ENCODE measurements around the gene PCCA.
"Not testable (repeated sequence)": the region's sequence is repeated elsewhere in the genome, so short reads cannot be mapped to it uniquely, and the experiment has no call there.

The PCCA gene

GRCh38 chr13:100245104-100245503 lies 156.2 kb downstream of the PCCA start:
- no peak for DNase-seq

GRCh38 chr13:100247937-100248336 lies 159.0 kb downstream of the PCCA start:
- no peak for DNase-seq

- DNase-seq, result no peak
These were observed 165.1 kb downstream of the PCCA start for GRCh38 chr13:100254002-100254401.

- DNase-seq, result no peak
These were observed 173.5 kb downstream of the PCCA start for GRCh38 chr13:100262404-100262803.

- no peak for DNase-seq
These were observed 177.1 kb downstream of the PCCA start for GRCh38 chr13:100266026-100266425.

- DNase-seq, result peak in 11 of 14 donors; percentile 9 to 64 (median 39)
These were observed 180.9 kb downstream of the PCCA start for GRCh38 chr13:100269837-100270236.

- no peak for DNase-seq
These were observed 184.2 kb downstream of the PCCA start for GRCh38 chr13:100273138-100273537.

- DNase-seq, result no peak
These were observed 184.7 kb downstream of the PCCA start for GRCh38 chr13:100273552-100273951.

GRCh38 chr13:100274942-100275506 lies 186.1 kb downstream of the PCCA start:
- no peak for DNase-seq

GRCh38 chr13:100275746-100276145 lies 186.9 kb downstream of the PCCA start:
- DNase-seq, result no peak

- no peak for DNase-seq
These were observed 191.8 kb downstream of the PCCA start for GRCh38 chr13:100280681-100281080.

- not testable (repeated sequence) for DNase-seq
These were observed 193.4 kb downstream of the PCCA start for GRCh38 chr13:100282306-100282705.

GRCh38 chr13:100290165-100290801 lies 201.4 kb downstream of the PCCA start:
- DNase-seq, result no peak

GRCh38 chr13:100291624-100292023 lies 202.7 kb downstream of the PCCA start:
- DNase-seq, result no peak

GRCh38 chr13:100297413-100297812 lies 208.5 kb downstream of the PCCA start:
- DNase-seq, result peak in 1 of 14 donors; percentile 27

- DNase-seq, result peak in 1 of 14 donors; percentile 39
These were observed 209.3 kb downstream of the PCCA start for GRCh38 chr13:100298116-100298681.

GRCh38 chr13:100298691-100299090 lies 209.8 kb downstream of the PCCA start:
- DNase-seq, result no peak

GRCh38 chr13:100300243-100300642 lies 211.3 kb downstream of the PCCA start:
- DNase-seq, result peak in 1 of 14 donors; percentile 39

- DNase-seq, result peak in 1 of 14 donors; percentile 88
These were observed 211.8 kb downstream of the PCCA start for GRCh38 chr13:100300708-100301107.

- peak in 1 of 14 donors; percentile 76 for DNase-seq
These were observed 212.5 kb downstream of the PCCA start for GRCh38 chr13:100301418-100301817.

- no peak for DNase-seq
These were observed 213.5 kb downstream of the PCCA start for GRCh38 chr13:100302391-100302790.

- no peak for DNase-seq
These were observed 215.3 kb downstream of the PCCA start for GRCh38 chr13:100304229-100304628.

- DNase-seq, result no peak
These were observed 216.5 kb downstream of the PCCA start for GRCh38 chr13:100305398-100305797.

GRCh38 chr13:100306030-100306429 lies 217.1 kb downstream of the PCCA start:
- DNase-seq, result no peak
